Measurements from ENCODE around the gene CADM1. TPM values are rescaled to one million over a fixed set of nuclear protein-coding genes. Genes with fewer than 3 reads are reported as not detected.

Gene CADM1
- total RNA-seq, 6 experiments from 2014 or later: 21.1 to 56.7 (median 30.6) TPM

GRCh38 chr11:115132436-115133228 is 371.6 kb downstream of the CADM1 start:
- Histone ChIP-seq H3K9me3 (no peaks in the 10 kb centered on the region), H3K27me3 (no peaks in the 10 kb centered on the region), H3K27ac (no peak overlapping the region), H3K36me3 (no peaks in the 10 kb centered on the region), H3K4me3 (no peak overlapping the region), H3K4me1 (no peaks in the 10 kb centered on the region)
- intact Hi-C loops (cut with DNase I): no loop called here
- TF ChIP-seq CTCF (IDR thresholded peaks at IDR 0.05) (peak in 2 of 4 donors; percentile 17 to 33), POLR2A (IDR thresholded peaks at IDR 0.05) (no peak)
- ATAC-seq: peak in 1 of 4 donors; percentile 23
- WGBS (ENCODE audit: insufficient coverage, low coverage, low lambda C conversion rate, missing lambda C conversion rate): 39% methylated on average over 4 of the region's 7 CpGs
- DNase-seq: no peak

GRCh38 chr11:115129473-115130289 is 374.5 kb downstream of the CADM1 start:
- 26% methylated on average over 9 of the region's 14 CpGs for WGBS (ENCODE audit: insufficient coverage, low coverage, low lambda C conversion rate, missing lambda C conversion rate)
- H3K27ac ChIP-seq: no peak overlapping the region
- no peaks in the 10 kb centered on the region for H3K36me3 ChIP-seq
- no peak for DNase-seq
- no peak overlapping the region for H3K4me3 ChIP-seq
- intact Hi-C loops (cut with DNase I): no loop called here
- TF ChIP-seq CTCF (IDR thresholded peaks at IDR 0.05): no peak
- no peak for TF ChIP-seq POLR2A (IDR thresholded peaks at IDR 0.05)
- no peaks in the 10 kb centered on the region for H3K9me3 ChIP-seq
- H3K27me3 ChIP-seq: no peaks in the 10 kb centered on the region
- no peaks in the 10 kb centered on the region for H3K4me1 ChIP-seq
- ATAC-seq: no peak

GRCh38 chr11:115128226-115128625 is 376.0 kb downstream of the CADM1 start:
- intact Hi-C loops (cut with DNase I): no loop called here
- 76% methylated on average over 4 of the region's 4 CpGs for WGBS (ENCODE audit: insufficient coverage, low coverage, low lambda C conversion rate, missing lambda C conversion rate)
- no peak for TF ChIP-seq POLR2A (IDR thresholded peaks at IDR 0.05)
- TF ChIP-seq CTCF (IDR thresholded peaks at IDR 0.05): no peak
- Histone ChIP-seq H3K27me3 (no peaks in the 10 kb centered on the region), H3K9me3 (no peaks in the 10 kb centered on the region), H3K36me3 (no peaks in the 10 kb centered on the region), H3K4me3 (no peak overlapping the region), H3K4me1 (no peaks in the 10 kb centered on the region), H3K27ac (no peak overlapping the region)
- no peak for DNase-seq
- ATAC-seq: no peak

GRCh38 chr11:115127790-115128189 is 376.4 kb downstream of the CADM1 start:
- 90% methylated on average over 2 of the region's 3 CpGs for WGBS (ENCODE audit: insufficient coverage, low coverage, low lambda C conversion rate, missing lambda C conversion rate)
- Histone ChIP-seq H3K27ac (no peak overlapping the region), H3K27me3 (no peaks in the 10 kb centered on the region), H3K36me3 (no peaks in the 10 kb centered on the region), H3K4me1 (no peaks in the 10 kb centered on the region), H3K4me3 (no peak overlapping the region), H3K9me3 (no peaks in the 10 kb centered on the region)
- ATAC-seq (no peak), DNase-seq (no peak)
- TF ChIP-seq CTCF (IDR thresholded peaks at IDR 0.05) (no peak), POLR2A (IDR thresholded peaks at IDR 0.05) (no peak)
- intact Hi-C loops (cut with DNase I): no loop called here

All from right lobe of liver (tissue), 6 donors.